ENCODE data around the gene ASRGL1.

The ASRGL1 gene

GRCh38 chr11:62337303-62338181, at the start of gene ASRGL1:
ASRGL1 (plus strand) TSS chr11:62337448; CDS start chr11:62337978, 530 bp downstream.
- peak; percentile 3 for DNase-seq (ENCODE audit: low read depth)
- in situ Hi-C loops (cut with HindIII; ENCODE audit: low sequenced_read_pairs) = no loop called here
- TF ChIP-seq CTCF (IDR thresholded peaks at IDR 0.05; ENCODE audit: low read depth, low read length, missing control alignments) = no peak
- peak within 1 kb of the TSS; percentile 60 for H3K4me3 ChIP-seq (ENCODE audit: low read depth, low read length)

- DNase-seq (ENCODE audit: low read depth) = peak; percentile 6
- in situ Hi-C loops (cut with HindIII; ENCODE audit: low sequenced_read_pairs) = no loop called here
- H3K4me3 ChIP-seq (ENCODE audit: low read depth, low read length) = no peak overlapping the region
- TF ChIP-seq CTCF (IDR thresholded peaks at IDR 0.05; ENCODE audit: low read depth, low read length, missing control alignments) = no peak
Measured at GRCh38 chr11:62295504-62295903, 41.7 kb upstream of the ASRGL1 start.

- no peak within 1 kb of the TSS for H3K4me3 ChIP-seq (ENCODE audit: low read depth, low read length)
- DNase-seq (ENCODE audit: low read depth) = no peak
- no peak for TF ChIP-seq CTCF (IDR thresholded peaks at IDR 0.05; ENCODE audit: low read depth, low read length, missing control alignments)
- in situ Hi-C loops (cut with HindIII; ENCODE audit: low sequenced_read_pairs) = no loop called here
Measured at GRCh38 chr11:62298975-62299374, 38.3 kb upstream of the ASRGL1 start, which contains the start of gene SCGB1D4. SCGB1D4 (minus strand) TSS chr11:62299075; CDS start chr11:62299010, 65 bp downstream.

- no peak for DNase-seq (ENCODE audit: low read depth)
- in situ Hi-C loops (cut with HindIII; ENCODE audit: low sequenced_read_pairs) = no loop called here
- TF ChIP-seq CTCF (IDR thresholded peaks at IDR 0.05; ENCODE audit: low read depth, low read length, missing control alignments) = no peak
- H3K4me3 ChIP-seq (ENCODE audit: low read depth, low read length) = no peak overlapping the region
Measured at GRCh38 chr11:62306227-62306626, 31.0 kb upstream of the ASRGL1 start.

GRCh38 chr11:62307950-62308349, 29.3 kb upstream of the ASRGL1 start:
- DNase-seq (ENCODE audit: low read depth) = no peak
- in situ Hi-C loops (cut with HindIII; ENCODE audit: low sequenced_read_pairs) = no loop called here
- TF ChIP-seq CTCF (IDR thresholded peaks at IDR 0.05; ENCODE audit: low read depth, low read length, missing control alignments) = no peak
- no peak overlapping the region for H3K4me3 ChIP-seq (ENCODE audit: low read depth, low read length)

GRCh38 chr11:62309991-62310390, 27.3 kb upstream of the ASRGL1 start:
- H3K4me3 ChIP-seq (ENCODE audit: low read depth, low read length) = no peak overlapping the region
- DNase-seq (ENCODE audit: low read depth) = no peak
- in situ Hi-C loops (cut with HindIII; ENCODE audit: low sequenced_read_pairs) = no loop called here
- no peak for TF ChIP-seq CTCF (IDR thresholded peaks at IDR 0.05; ENCODE audit: low read depth, low read length, missing control alignments)
